GM13977 (cell line): Measurements from ENCODE around the gene CPSF7.

Experiments used
- DNase-seq: peaks from one replicate; pipeline ENCODE4 v3.0.0; 2012; ENCODE audit warnings: low spot score
- CTCF ChIP-seq: IDR thresholded peaks from 2 replicates; pipeline ENCODE4 v1.5.1; 2012; ENCODE audit warnings: mild to moderate bottlenecking, control low read depth; ENCODE audit not compliant: insufficient read depth; ENCODE audit errors: extremely low read depth, missing control alignments
- in situ Hi-C: fragments of 300-500 bp; cut with MboI; formaldehyde crosslinking; loops from one replicate; pipeline ENCODE4 v1.12.0; 2022; ENCODE audit warnings: low sequenced_read_pairs, low pct_unique_long_range_greater_than_20kb, mixed read lengths, inconsistent platforms; ENCODE audit not compliant: unreplicated experiment

The CPSF7 gene

GRCh38 chr11:61369372-61370348 is 60.1 kb downstream of the CPSF7 start:
- TF ChIP-seq CTCF: no peak
- in situ Hi-C loops: no loop called here

GRCh38 chr11:61368646-61369045 is 61.1 kb downstream of the CPSF7 start:
- TF ChIP-seq CTCF: no peak
- in situ Hi-C loops: no loop called here
- no peak for DNase-seq

More at GRCh38 chr11:61369372-61370348, 60.1 kb downstream of the CPSF7 start:
- peak; percentile 31 for DNase-seq

GRCh38 chr11:61367406-61367805 is 62.4 kb downstream of the CPSF7 start:
- in situ Hi-C loops: no loop called here
- TF ChIP-seq CTCF: no peak
- DNase-seq: no peak

- in situ Hi-C loops: no loop called here
- DNase-seq: no peak
- TF ChIP-seq CTCF: no peak
Observed at GRCh38 chr11:61364012-61364675, 65.6 kb downstream of the CPSF7 start.

- in situ Hi-C loops: no loop called here
- TF ChIP-seq CTCF: no peak
- peak; percentile 51 for DNase-seq
Observed at GRCh38 chr11:61362542-61362875, 67.3 kb downstream of the CPSF7 start.

GRCh38 chr11:61361741-61362541 is 67.8 kb downstream of the CPSF7 start, which contains the start of the genes CYB561A3 and TMEM138:
CYB561A3 (minus strand) TSS chr11:61361882; CDS start chr11:61356713, 5,169 bp downstream.
TMEM138 (plus strand) TSS chr11:61362374; CDS start chr11:61364391, 2,017 bp downstream.
- in situ Hi-C loops: no loop called here
- peak; percentile 88 for DNase-seq
- no peak for TF ChIP-seq CTCF
